ENCODE results near the gene MSH4.
"Not testable (repeated sequence)": the region's sequence is repeated elsewhere in the genome, so short reads cannot be mapped to it uniquely, and the experiment has no call there.

MSH4 gene

GRCh38 chr1:75916834-75917233 lies 120.2 kb downstream of the MSH4 start:
- Mint-ChIP-seq H3K4me3 (no peak overlapping the region), H3K36me3 (no peaks in the 10 kb centered on the region), H3K9me3 (no peaks in the 10 kb centered on the region), H3K4me1 (no peaks in the 10 kb centered on the region), H3K27ac (no peak overlapping the region), H3K27me3 (peaks cover 6% of the 10 kb centered on the region)
- ATAC-seq (ENCODE audit: low read depth): no peak
- no peak for DNase-seq (ENCODE audit: low spot score in 2 of 2)

DNA sequence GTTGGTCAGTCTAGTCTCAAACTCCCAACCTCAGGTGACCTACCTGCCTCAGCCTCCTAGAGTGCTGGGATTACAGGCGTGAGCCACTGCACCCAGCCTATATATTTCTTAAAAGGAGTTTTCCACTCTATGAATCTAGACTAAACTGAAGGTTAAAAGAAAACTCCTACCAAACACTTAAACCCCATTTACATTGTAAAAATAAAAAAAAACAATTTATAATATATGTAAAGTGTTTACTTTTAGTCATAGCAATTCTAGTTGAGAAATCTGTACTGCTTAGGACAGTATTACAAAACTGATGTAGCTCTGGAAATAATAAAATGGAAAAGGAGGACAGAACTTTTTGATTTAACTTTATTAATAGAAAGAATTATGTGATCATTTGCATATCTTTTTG lies 126.0 kb downstream of the MSH4 start:
- H3K27me3 Mint-ChIP-seq: peaks cover 1% of the 10 kb centered on the region
- no peak overlapping the region for H3K27ac Mint-ChIP-seq
- ATAC-seq (ENCODE audit: low read depth) (no peak), DNase-seq (ENCODE audit: low spot score in 2 of 2) (no peak)
- H3K9me3 Mint-ChIP-seq: no peaks in the 10 kb centered on the region
- no peak overlapping the region for H3K4me3 Mint-ChIP-seq
- no peaks in the 10 kb centered on the region for H3K36me3 Mint-ChIP-seq
- H3K4me1 Mint-ChIP-seq: no peaks in the 10 kb centered on the region

DNA sequence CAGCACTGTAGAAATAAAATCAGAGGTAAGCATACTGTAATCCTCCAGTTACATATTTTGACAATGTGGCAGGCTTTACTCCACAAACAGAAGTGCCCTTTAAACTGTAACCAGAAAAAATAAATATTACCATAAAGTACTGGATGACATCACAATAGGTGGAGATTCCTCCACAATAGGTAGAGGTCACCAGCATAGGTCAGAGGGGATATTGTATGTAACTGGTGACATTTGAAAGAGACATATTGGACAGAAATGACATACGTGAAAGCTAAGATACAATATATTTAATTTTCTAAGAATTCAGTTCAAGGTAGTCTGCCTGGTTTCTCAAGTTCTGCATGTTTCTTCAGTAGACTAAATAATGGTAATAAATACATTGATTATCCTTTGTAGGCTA lies 135.6 kb downstream of the MSH4 start, which contains the start of gene ASB17:
Gene ASB17 (minus strand): TSS at position 101 of the 400 bp plus-strand sequence. CDS start 113 bp downstream, outside the sequence.
- H3K27ac Mint-ChIP-seq: no peak within 1 kb of the TSS
- no peak for DNase-seq (ENCODE audit: low spot score in 2 of 2)
- H3K36me3 Mint-ChIP-seq: no peaks in the 10 kb centered on the region
- peaks cover 2% of the 10 kb centered on the region for H3K9me3 Mint-ChIP-seq
- no peak for ATAC-seq (ENCODE audit: low read depth)
- peaks cover 6% of the 10 kb centered on the region for H3K27me3 Mint-ChIP-seq
- H3K4me1 Mint-ChIP-seq: no peaks in the 10 kb centered on the region
- H3K4me3 Mint-ChIP-seq: no peak within 1 kb of the TSS

- ATAC-seq (ENCODE audit: low read depth) (no peak), DNase-seq (ENCODE audit: low spot score in 2 of 2) (no peak)
- no peak overlapping the region for H3K27ac Mint-ChIP-seq
These were observed 140.4 kb downstream of the MSH4 start for GRCh38 chr1:75937034-75937433.

GRCh38 chr1:75943037-75943436 lies 146.4 kb downstream of the MSH4 start:
- H3K9me3 Mint-ChIP-seq: peaks cover 12% of the 10 kb centered on the region
- H3K4me3 Mint-ChIP-seq; H3K27ac Mint-ChIP-seq; H3K4me1 Mint-ChIP-seq; ATAC-seq (ENCODE audit: low read depth); H3K27me3 Mint-ChIP-seq; DNase-seq (ENCODE audit: low spot score in 2 of 2); H3K36me3 Mint-ChIP-seq: not testable (repeated sequence)

More at GRCh38 chr1:75937034-75937433, 140.4 kb downstream of the MSH4 start:
- Mint-ChIP-seq H3K4me1 (no peaks in the 10 kb centered on the region), H3K9me3 (peaks cover 3% of the 10 kb centered on the region), H3K36me3 (no peaks in the 10 kb centered on the region), H3K4me3 (no peak overlapping the region), H3K27me3 (peaks cover 2% of the 10 kb centered on the region)

- DNase-seq (ENCODE audit: low spot score in 2 of 2) (no peak), ATAC-seq (ENCODE audit: low read depth) (no peak)
- peaks cover 2% of the 10 kb centered on the region for H3K36me3 Mint-ChIP-seq
- H3K4me1 Mint-ChIP-seq: no peaks in the 10 kb centered on the region
- no peak overlapping the region for H3K27ac Mint-ChIP-seq
- H3K4me3 Mint-ChIP-seq: no peak overlapping the region
- peaks cover 8% of the 10 kb centered on the region for H3K9me3 Mint-ChIP-seq
- H3K27me3 Mint-ChIP-seq: no peaks in the 10 kb centered on the region
These were observed 153.5 kb downstream of the MSH4 start for GRCh38 chr1:75950176-75950575.

GRCh38 chr1:75952016-75952415 lies 155.3 kb downstream of the MSH4 start:
- H3K36me3 Mint-ChIP-seq: no peaks in the 10 kb centered on the region
- no peaks in the 10 kb centered on the region for H3K27me3 Mint-ChIP-seq
- H3K27ac Mint-ChIP-seq: no peak overlapping the region
- no peak overlapping the region for H3K4me3 Mint-ChIP-seq
- H3K4me1 Mint-ChIP-seq: no peaks in the 10 kb centered on the region
- no peak for DNase-seq (ENCODE audit: low spot score in 2 of 2)
- ATAC-seq (ENCODE audit: low read depth): no peak
- no peaks in the 10 kb centered on the region for H3K9me3 Mint-ChIP-seq

DNA sequence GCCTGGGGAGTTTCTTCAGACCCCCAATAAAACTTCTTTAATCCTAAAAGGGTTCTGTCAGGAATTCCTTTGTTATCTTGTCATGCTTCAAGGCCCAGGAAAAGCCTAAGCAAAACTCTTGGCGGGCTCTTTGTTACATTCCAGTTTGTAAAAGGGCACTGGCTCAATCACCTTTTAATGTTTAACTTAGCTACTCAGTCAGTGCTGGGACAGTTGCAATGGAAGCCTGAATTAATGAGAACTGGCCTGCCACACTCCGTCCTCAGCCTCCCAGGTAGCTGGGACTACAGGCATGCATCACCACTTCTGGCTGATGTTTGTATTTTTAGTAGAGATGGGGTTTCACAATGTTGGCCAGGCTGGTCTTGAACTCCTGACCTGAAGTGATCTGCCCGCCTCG lies 156.8 kb downstream of the MSH4 start:
- H3K4me3 Mint-ChIP-seq: no peak overlapping the region
- DNase-seq (ENCODE audit: low spot score in 2 of 2) (no peak), ATAC-seq (ENCODE audit: low read depth) (no peak)
- no peaks in the 10 kb centered on the region for H3K27me3 Mint-ChIP-seq
- H3K27ac Mint-ChIP-seq: no peak overlapping the region
- H3K9me3 Mint-ChIP-seq: no peaks in the 10 kb centered on the region
- no peaks in the 10 kb centered on the region for H3K4me1 Mint-ChIP-seq
- no peaks in the 10 kb centered on the region for H3K36me3 Mint-ChIP-seq

- Mint-ChIP-seq H3K4me3 (no peak overlapping the region), H3K27me3 (peaks cover 2% of the 10 kb centered on the region), H3K4me1 (no peaks in the 10 kb centered on the region), H3K9me3 (no peaks in the 10 kb centered on the region), H3K36me3 (no peaks in the 10 kb centered on the region), H3K27ac (no peak overlapping the region)
- no peak for ATAC-seq (ENCODE audit: low read depth)
- no peak for DNase-seq (ENCODE audit: low spot score in 2 of 2)
These were observed 157.9 kb downstream of the MSH4 start for GRCh38 chr1:75954586-75954985.
